Astrocyte (in vitro differentiated cells and primary cell): ENCODE measurements around the gene SLC10A2. TPM values are rescaled to one million over a fixed set of nuclear protein-coding genes. Genes with fewer than 3 reads are reported as not detected.

ENCODE experiments used
- DNase-seq: peaks from one replicate; pipeline ENCODE4 v3.0.0-alpha.2; 2010; ENCODE audit warnings: low read depth
- FAIRE-seq: peaks from 2 replicates; lab custom pipeline; 2011; peaks lifted over from hg19 to GRCh38; lab: Jason Lieb, UNC
- H2AFZ ChIP-seq: 2 replicates; pipeline ENCODE4 v1.6.0; 2012; ENCODE audit warnings: low read depth, low read length, inconsistent platforms
- H3K27ac ChIP-seq: 2 replicates; pipeline ENCODE4 v1.5.1; 2011; ENCODE audit warnings: low read depth, low read length, inconsistent platforms
- H3K27me3 ChIP-seq: 2 replicates; pipeline ENCODE4 v1.6.0; 2011; ENCODE audit warnings: low read length, inconsistent platforms; ENCODE audit not compliant: insufficient read depth
- H3K36me3 ChIP-seq: 2 replicates; pipeline ENCODE4 v1.5.1; 2011; ENCODE audit warnings: low read length, inconsistent platforms; ENCODE audit not compliant: insufficient read depth
- H3K4me1 ChIP-seq: 2 replicates; pipeline ENCODE4 v1.5.1; 2011; ENCODE audit warnings: low read length, inconsistent platforms; ENCODE audit not compliant: insufficient read depth
- H3K4me2 ChIP-seq: 2 replicates; pipeline ENCODE4 v1.6.0; 2012; ENCODE audit warnings: low read length, inconsistent platforms
- H3K4me3 ChIP-seq: 2 replicates; pipeline ENCODE4 v1.5.1; 2011; ENCODE audit warnings: low read depth, mild to moderate bottlenecking, low read length, inconsistent platforms; ENCODE audit not compliant: insufficient read depth
- H3K79me2 ChIP-seq: 2 replicates; pipeline ENCODE4 v1.6.0; 2012; ENCODE audit warnings: mild to moderate bottlenecking, low read length, inconsistent platforms; ENCODE audit not compliant: insufficient read depth
- H3K9ac ChIP-seq: 2 replicates; pipeline ENCODE4 v1.6.0; 2012; ENCODE audit warnings: mild to moderate bottlenecking, low read length, inconsistent platforms
- H3K9me3 ChIP-seq: 2 replicates; pipeline ENCODE4 v1.5.1; 2012; ENCODE audit warnings: low read depth, mild to moderate bottlenecking, low read length, inconsistent platforms; ENCODE audit not compliant: insufficient read depth
- H4K20me1 ChIP-seq: 2 replicates; pipeline ENCODE4 v1.6.0; 2012; ENCODE audit warnings: low read length, inconsistent platforms; ENCODE audit not compliant: insufficient read depth
- H3K27ac Mint-ChIP-seq: one replicate; pipeline ENCODE4 v1.8.0; 2021; ENCODE audit warnings: mild to moderate bottlenecking, mixed read lengths; ENCODE audit not compliant: unreplicated experiment
- H3K27me3 Mint-ChIP-seq: one replicate; pipeline ENCODE4 v1.8.0; 2021; ENCODE audit warnings: low read depth, mixed read lengths; ENCODE audit not compliant: unreplicated experiment
- H3K36me3 Mint-ChIP-seq: one replicate; pipeline ENCODE4 v1.8.0; 2021; ENCODE audit warnings: low read depth, mixed read lengths; ENCODE audit not compliant: unreplicated experiment
- H3K4me1 Mint-ChIP-seq: one replicate; pipeline ENCODE4 v1.8.0; 2021; ENCODE audit warnings: low read depth, mixed read lengths; ENCODE audit not compliant: unreplicated experiment
- H3K4me3 Mint-ChIP-seq: one replicate; pipeline ENCODE4 v1.8.0; 2021; ENCODE audit warnings: mild to moderate bottlenecking, moderate library complexity, mixed read lengths; ENCODE audit not compliant: unreplicated experiment
- H3K9me3 Mint-ChIP-seq: one replicate; pipeline ENCODE4 v1.8.0; 2021; ENCODE audit warnings: mild to moderate bottlenecking, mixed read lengths; ENCODE audit not compliant: unreplicated experiment
- EZH2 ChIP-seq: IDR thresholded peaks from 2 replicates; pipeline ENCODE4 v1.6.1; 2012; ENCODE audit warnings: mild to moderate bottlenecking, low read length, inconsistent platforms; ENCODE audit not compliant: insufficient read depth
- total RNA-seq: library from RNA; stranded (reverse); gene quantifications from 2 replicates; pipeline ENCODE4 v1.2.1, GENCODE V29; 2021
- TF ChIP-seq, protein P1 (sequence below): IDR thresholded peaks from 2 replicates; pipeline ENCODE4 v1.5.1; 2011; ENCODE audit warnings: low read depth, mild to moderate bottlenecking, inconsistent platforms, low read length, moderate library complexity; ENCODE audit not compliant: insufficient read depth

SLC10A2 gene
- total RNA-seq, 1 donor from 2014 or later, result not detected

DNA sequence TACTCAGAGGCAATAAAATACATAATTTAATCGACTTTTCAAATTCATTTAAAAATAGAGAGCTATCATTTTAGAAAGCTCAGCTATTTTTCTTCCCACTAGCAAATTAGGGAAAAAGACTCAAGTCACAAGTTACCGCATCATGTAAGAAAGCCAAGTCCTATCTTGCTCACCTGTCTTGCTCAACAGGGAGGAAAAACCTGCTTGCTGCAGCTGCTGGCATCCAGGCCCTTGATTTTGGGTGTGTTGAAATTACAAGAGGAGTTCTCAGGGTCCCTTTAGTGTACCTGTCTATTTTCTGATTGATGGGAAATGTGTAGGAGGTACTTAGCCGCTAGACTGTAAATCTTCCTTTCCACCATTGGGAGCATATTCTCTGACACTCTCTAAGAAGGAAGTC lies 22.2 kb downstream of the SLC10A2 start:
- no peaks in the 10 kb centered on the region for H4K20me1 ChIP-seq
- Mint-ChIP-seq H3K27me3 (no peaks in the 10 kb centered on the region), H3K27ac (no peak overlapping the region), H3K36me3 (no peaks in the 10 kb centered on the region), H3K9me3 (no peaks in the 10 kb centered on the region), H3K4me3 (no peak overlapping the region), H3K4me1 (no peaks in the 10 kb centered on the region)
- H3K4me2 ChIP-seq, result no peak overlapping the region
- no peak overlapping the region for H3K9ac ChIP-seq
- no peak for TF ChIP-seq EZH2
- TF ChIP-seq, protein P1, sequence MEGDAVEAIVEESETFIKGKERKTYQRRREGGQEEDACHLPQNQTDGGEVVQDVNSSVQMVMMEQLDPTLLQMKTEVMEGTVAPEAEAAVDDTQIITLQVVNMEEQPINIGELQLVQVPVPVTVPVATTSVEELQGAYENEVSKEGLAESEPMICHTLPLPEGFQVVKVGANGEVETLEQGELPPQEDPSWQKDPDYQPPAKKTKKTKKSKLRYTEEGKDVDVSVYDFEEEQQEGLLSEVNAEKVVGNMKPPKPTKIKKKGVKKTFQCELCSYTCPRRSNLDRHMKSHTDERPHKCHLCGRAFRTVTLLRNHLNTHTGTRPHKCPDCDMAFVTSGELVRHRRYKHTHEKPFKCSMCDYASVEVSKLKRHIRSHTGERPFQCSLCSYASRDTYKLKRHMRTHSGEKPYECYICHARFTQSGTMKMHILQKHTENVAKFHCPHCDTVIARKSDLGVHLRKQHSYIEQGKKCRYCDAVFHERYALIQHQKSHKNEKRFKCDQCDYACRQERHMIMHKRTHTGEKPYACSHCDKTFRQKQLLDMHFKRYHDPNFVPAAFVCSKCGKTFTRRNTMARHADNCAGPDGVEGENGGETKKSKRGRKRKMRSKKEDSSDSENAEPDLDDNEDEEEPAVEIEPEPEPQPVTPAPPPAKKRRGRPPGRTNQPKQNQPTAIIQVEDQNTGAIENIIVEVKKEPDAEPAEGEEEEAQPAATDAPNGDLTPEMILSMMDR, result no peak
- FAIRE-seq, result no peak
- no peaks in the 10 kb centered on the region for H3K4me1 ChIP-seq
- H3K4me3 ChIP-seq, result no peak overlapping the region
- no peak for DNase-seq
- H3K27me3 ChIP-seq, result no peaks in the 10 kb centered on the region
- no peaks in the 10 kb centered on the region for H3K9me3 ChIP-seq
- H3K79me2 ChIP-seq, result no peaks in the 10 kb centered on the region
- no peak overlapping the region for H3K27ac ChIP-seq
- H2AFZ ChIP-seq, result no peak overlapping the region
- H3K36me3 ChIP-seq, result no peaks in the 10 kb centered on the region

DNA sequence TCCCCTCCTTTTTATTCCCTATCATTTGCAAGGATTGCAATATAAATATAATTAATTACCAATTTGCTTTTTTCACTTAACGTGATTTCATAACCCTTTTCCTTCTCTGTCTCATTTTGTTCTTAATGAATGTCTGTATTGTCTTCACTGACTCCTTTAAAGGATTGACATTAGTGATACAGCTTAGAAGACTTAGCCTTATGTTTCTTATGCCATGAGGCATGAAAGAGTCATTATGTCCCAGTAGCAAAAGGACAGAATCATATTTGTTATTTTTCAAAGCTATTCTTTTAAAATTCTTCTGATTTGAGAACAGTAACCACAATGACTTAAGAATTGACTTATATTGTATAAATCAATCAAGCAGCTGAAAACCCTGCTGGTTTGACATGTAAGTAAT lies 26.2 kb downstream of the SLC10A2 start:
- Mint-ChIP-seq H3K9me3 (no peaks in the 10 kb centered on the region), H3K4me3 (no peak overlapping the region), H3K36me3 (no peaks in the 10 kb centered on the region), H3K27ac (no peak overlapping the region), H3K27me3 (no peaks in the 10 kb centered on the region), H3K4me1 (no peaks in the 10 kb centered on the region)
- H3K27me3 ChIP-seq, result no peaks in the 10 kb centered on the region
- no peak overlapping the region for H3K4me3 ChIP-seq
- H4K20me1 ChIP-seq, result no peaks in the 10 kb centered on the region
- H3K4me2 ChIP-seq, result no peak overlapping the region
- no peaks in the 10 kb centered on the region for H3K79me2 ChIP-seq
- no peak overlapping the region for H2AFZ ChIP-seq
- FAIRE-seq (no peak), DNase-seq (no peak)
- H3K9ac ChIP-seq, result no peak overlapping the region
- H3K9me3 ChIP-seq, result no peaks in the 10 kb centered on the region
- no peaks in the 10 kb centered on the region for H3K4me1 ChIP-seq
- no peak overlapping the region for H3K27ac ChIP-seq
- no peaks in the 10 kb centered on the region for H3K36me3 ChIP-seq
- no peak for TF ChIP-seq EZH2
- TF ChIP-seq, protein P1, result no peak

DNA sequence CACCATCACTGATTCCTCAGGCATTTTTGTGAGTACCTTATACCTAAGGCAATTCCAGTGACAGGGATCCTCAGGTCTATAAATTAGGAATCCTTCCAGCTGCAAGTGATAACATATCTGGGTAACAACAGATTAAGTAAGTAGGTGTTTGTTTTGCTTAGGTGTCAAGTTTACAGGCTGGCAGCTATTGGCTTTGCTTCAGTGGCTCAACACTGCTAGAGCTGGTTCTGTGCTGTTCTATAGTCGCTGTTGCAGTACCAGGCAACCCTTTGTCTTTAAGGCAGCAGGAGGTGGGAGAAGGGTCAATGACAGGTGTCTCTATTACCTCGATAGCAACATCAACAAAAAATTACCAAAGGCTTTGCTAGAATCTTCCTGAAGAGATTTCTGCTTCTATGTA lies 27.0 kb downstream of the SLC10A2 start:
- DNase-seq, result no peak

More for the DNA sequence above, 27.0 kb downstream of the SLC10A2 start:
- Histone ChIP-seq H3K79me2 (no peaks in the 10 kb centered on the region), H4K20me1 (no peaks in the 10 kb centered on the region), H3K9ac (no peak overlapping the region), H3K4me3 (no peak overlapping the region), H3K9me3 (no peaks in the 10 kb centered on the region), H3K27ac (no peak overlapping the region), H3K36me3 (no peaks in the 10 kb centered on the region), H3K27me3 (no peaks in the 10 kb centered on the region), H2AFZ (no peak overlapping the region), H3K4me1 (no peaks in the 10 kb centered on the region), H3K4me2 (no peak overlapping the region)
- FAIRE-seq, result no peak
- Mint-ChIP-seq H3K27ac (no peak overlapping the region), H3K4me3 (no peak overlapping the region), H3K27me3 (no peaks in the 10 kb centered on the region), H3K4me1 (no peaks in the 10 kb centered on the region), H3K9me3 (no peaks in the 10 kb centered on the region), H3K36me3 (no peaks in the 10 kb centered on the region)
- no peak for TF ChIP-seq EZH2
- TF ChIP-seq, protein P1, result no peak
